GF-D8 (cell line): ENCODE measurements around the gene QKI.
A peak's percentile ranks its signal among the peaks of the same experiment; 100 is the strongest.
"Not testable (repeated sequence)": the region's sequence is repeated elsewhere in the genome, so short reads cannot be mapped to it uniquely, and the experiment has no call there.

Experiments
- DNase-seq: peaks from one replicate; lab custom pipeline; 2025; lab: John Stamatoyannopoulos, UW

Gene QKI

DNA sequence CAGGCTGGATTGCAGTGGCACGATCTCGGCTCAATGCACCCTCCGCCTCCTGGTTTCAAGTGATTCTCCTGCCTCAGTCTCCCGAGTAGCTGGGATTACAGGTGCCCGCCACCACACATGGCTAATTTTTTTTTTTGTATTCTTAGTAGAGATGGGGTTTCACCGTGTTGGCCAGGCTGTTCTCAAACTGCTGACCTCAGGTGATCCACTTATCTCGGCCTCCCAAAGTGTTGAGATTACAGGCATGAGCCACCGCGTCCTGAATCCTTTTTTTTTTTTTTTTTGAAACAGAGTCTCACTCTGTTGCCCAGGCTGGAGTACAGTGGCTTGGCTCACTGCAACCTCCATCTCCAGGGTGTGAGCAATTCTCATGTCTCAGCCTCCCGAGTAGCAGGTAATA, 24.9 kb downstream of the QKI start:
- not testable (repeated sequence) for DNase-seq

DNA sequence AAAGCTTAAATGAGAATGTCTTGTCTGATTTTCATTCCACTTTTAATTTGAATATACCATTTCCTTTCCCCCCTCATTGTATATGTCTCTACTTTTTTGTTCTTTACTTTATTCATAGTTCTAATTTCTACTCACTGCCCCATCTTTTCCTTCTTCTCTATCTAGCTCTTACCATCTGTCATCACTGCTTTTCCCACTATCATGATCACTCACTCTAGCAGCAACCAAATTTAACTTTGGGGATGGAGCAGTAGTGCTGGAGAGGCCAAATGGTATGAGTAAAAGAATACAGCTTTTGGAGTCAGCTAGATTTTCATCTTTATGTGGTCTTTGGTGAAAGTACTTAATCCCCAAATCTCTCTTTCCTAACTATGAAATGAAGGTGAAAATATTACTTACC, 25.5 kb downstream of the QKI start:
- DNase-seq: no peak

- DNase-seq: no peak
Observed at GRCh38 chr6:163442336-163442735, 27.8 kb downstream of the QKI start.

DNA sequence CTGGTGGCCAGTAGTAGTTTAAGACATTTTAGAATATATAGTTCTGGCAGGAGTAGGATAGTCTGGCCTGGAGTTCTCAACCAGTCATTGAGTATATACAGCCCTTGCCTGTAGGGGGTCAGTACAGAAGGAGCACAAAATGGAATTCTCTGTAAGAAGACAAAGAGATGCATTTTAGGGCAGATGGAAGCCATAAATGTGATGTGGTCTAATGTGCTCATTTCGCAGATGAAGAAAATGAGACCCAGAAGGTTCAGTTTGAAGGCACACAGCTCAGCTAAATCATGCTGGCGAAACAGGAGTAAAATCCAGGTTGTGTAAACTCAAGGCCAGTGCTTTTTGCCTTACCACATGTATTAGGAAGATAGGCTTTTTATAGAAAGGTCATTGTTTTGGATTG, 29.6 kb downstream of the QKI start:
- no peak for DNase-seq

DNA sequence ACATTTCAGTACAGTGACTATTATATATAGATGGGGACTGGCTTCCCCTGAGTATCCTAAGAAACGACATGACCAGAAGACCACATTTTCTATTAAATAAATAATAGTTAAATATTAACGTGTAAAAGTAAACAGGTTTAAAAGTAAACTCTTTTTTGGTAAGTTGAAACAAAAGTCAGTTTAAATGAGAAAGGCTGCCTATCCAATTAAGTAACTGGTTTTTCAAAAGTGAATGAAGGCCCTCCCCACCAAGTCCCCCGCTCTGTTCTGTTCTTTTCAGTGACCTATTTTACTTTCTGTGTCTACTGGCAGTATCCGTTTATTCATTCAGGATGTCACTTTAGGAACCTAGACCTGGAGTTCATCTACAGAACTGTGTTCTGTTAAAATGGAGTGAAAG, 32.0 kb downstream of the QKI start:
- no peak for DNase-seq

- no peak for DNase-seq
Observed at GRCh38 chr6:163449076-163449475, 34.6 kb downstream of the QKI start.

GRCh38 chr6:163454425-163454824, 39.9 kb downstream of the QKI start:
- DNase-seq: no peak

DNA sequence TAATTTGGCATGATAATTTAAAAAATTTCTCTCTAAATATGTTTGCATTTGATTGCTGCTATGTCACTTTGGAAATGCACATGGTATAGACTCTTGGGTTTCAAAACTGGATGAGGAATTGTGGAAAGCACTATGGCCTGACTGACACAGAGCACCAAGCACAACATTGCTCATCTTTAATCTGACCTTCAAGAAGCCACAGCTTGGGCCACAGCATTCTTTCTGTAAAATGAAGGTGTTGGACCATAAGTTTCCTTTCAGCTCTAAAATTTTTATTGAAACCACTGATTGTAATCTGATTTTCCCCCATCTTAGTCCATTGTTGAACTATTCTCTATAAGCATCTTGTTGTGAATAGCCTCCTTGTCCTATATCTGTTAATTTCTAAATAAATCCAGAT, 41.0 kb downstream of the QKI start:
- DNase-seq: no peak

DNA sequence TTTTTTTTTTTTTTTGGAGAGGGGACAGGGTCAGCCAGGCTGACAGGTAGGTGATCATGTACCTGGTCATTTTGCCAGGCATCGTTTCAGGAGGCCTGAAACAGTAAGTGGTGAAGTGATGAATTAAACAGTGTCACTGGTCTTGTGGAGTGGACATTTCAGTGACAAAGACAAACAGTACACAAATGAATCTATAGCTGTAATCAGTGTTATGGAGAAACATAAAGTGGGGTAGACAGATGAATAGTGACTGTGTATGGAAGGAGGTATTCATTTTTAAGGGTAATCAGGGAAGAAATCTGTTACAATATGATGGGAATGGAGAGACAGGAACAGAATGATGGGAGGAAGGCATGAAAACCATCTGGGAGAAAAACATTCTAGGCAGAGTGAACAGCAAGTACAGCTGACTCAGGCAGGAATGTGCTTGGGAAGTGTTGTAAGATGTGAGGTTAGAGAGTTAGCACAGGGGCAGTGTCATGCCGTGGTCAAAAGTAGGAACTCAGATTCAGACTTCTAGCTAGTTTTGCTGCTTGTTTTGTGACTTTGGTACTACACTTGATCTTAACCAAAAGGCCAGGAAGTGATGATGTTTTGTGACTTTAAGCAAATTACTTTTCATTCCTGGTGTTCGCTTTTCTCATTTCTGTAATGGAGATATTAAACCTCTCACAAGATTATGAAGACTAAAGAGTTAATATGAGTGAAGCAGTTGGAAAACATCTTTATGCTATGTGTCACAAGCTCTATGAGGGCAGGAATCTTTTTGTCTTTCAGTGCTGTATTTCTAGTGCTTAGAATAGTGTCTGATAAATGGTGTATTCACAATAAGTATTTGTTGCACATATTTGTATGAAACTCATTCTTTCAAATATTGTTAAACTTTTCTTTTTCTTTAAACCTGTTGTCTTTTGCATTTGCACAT, 43.4 kb downstream of the QKI start:
- peak; percentile 59 for DNase-seq

DNA sequence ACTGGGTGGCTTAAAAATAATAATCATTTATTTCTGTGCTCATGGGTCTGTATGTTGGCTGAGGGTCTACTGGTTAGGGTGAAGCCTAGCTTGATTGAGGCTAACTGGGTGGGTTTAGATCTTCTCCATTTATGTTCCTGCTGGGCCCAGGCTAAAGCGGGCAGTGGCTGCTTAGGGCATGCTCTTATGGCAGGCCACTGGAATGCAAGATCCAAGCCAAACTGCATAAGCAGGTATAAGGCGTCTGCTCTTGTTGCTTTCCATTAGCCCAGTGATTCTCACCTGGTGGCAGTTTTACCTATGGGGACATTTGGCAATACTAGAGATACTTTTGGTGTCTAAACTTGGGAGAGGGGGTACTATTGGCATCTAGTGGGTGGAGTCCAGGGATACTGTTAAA, 44.5 kb downstream of the QKI start:
- no peak for DNase-seq

- DNase-seq: no peak
Observed at GRCh38 chr6:163459536-163459935, 45.0 kb downstream of the QKI start.

DNA sequence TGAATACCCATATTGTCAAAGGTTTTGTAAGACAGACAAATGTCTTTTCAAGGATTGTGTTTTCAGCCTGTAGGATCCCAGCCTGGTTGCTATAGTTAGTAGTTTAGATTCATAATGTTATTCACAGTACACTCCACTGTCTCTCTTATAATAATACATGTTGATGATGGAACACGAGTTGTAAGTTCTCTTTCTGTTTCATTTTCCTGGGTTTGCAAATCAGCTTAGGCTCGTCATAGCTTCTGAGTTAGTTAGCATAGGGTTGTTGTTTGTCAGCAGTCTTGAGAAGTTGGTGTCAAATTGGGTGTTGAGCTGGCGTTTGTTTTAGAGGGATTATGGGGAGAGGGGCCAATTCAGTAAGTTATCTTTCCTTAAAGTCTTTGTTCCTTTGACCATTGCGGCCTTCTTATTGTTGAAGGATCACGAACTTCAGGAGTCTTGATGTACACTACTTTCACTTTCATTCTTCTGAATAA, 45.8 kb downstream of the QKI start:
- DNase-seq: no peak

DNA sequence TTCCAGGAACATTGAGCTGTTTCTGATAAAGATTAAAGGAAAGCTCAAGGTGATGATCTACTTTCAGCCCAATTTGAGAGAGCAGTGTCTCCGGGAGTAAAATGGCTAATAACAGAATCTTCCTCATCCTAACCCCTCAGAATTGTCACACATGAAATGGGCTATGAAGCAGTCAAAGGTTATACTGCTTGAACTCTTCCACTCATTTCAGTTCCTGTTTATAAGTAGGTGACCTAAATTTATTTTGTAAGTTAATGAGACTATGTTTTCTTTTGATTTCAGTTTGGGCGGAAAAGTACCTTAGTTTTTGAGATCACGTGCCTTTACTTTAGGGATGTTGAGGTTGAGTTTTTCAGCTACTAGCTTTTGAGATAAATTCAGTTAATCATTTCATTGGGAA, 47.2 kb downstream of the QKI start:
- no peak for DNase-seq

DNA sequence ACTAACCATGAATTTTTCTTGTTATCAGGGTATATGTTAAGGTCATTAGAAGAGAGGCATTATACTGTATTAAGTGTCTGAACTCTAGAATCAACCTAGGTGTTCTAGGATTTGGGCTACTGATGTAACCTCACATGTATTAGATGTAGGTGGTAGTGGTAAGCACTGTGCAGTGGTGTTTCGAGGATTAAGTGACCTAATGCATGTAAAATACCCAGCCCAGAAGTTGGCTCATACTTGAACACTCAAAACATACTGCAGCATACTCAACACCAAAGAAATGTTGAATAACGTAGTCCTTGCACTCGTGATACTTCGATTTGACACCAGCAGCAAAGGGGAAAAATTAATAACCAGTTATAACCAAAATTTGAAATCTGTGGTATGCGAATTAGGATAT, 48.7 kb downstream of the QKI start:
- no peak for DNase-seq

DNA sequence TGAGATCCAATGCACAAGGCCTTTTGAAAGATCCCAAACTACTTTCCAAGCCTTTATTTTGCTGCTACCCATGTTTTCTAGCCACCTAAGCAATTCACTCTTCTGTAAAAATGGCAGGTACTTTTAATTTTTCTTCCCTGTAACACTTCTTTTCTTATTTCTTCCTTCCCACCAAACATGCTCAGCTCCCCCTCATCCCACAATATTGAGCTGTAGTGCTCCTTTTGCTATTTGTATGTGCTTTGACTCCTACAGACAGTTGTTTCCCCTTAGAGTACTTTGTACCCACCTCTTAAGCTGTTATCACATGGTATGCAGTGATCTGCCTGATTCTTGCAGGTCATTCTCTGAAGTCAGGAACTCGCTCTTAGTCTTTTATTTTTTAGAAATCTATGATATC, 49.3 kb downstream of the QKI start:
- DNase-seq: no peak

DNA sequence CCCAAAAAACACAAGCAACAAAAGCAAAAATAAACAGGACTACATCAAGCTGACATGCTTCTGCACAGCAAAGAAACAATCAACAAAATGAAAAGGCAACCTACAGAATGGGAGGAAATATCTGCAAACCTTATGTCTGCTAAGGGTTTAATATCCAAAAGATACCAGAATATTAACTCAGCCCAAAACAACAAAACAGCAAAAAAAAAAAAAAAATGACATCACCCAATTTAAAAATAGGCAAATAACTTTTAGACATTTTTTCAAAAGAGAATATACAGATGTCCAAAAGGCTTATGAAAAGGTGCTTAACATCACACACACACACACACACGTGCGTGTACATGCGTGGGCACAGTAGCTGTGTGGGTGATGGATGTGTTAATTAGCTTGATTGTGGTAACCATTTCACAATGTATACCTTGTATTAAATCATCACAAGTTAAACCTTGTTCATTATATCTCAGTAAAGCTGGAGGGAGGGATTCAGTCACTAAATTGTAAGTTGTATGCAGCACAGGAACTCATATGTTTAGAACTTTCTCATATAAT, 52.4 kb downstream of the QKI start:
- DNase-seq: no peak

GRCh38 chr6:163468738-163469137, 54.2 kb downstream of the QKI start:
- no peak for DNase-seq

DNA sequence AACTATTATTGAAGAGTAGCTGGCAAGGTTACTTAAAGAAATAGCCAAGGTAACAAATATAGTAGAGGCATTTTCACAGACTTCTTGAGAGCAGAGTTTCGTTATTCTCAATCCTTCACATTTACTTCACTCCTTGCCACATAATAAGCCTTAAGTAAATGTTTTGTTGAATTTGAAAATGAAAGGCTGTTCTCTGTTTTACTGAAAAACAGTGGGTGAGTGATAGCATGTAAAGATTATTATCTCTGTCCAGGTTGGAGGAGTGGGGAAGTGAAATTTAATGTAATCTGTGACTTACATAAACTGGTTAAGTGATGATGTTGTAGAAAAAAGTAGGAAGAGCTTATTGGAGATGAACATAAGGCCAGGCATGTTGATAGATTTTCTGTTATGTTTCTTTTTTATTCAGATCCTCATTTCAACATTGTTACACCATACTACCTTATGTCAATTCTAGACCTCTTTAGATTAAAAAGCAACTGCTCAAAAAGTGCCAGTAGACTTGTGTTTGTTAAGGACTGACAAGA, 55.0 kb downstream of the QKI start:
- no peak for DNase-seq

- DNase-seq: no peak
Observed at GRCh38 chr6:163470611-163471010, 56.1 kb downstream of the QKI start.

- DNase-seq: no peak
Observed at GRCh38 chr6:163474581-163474980, 60.1 kb downstream of the QKI start.

DNA sequence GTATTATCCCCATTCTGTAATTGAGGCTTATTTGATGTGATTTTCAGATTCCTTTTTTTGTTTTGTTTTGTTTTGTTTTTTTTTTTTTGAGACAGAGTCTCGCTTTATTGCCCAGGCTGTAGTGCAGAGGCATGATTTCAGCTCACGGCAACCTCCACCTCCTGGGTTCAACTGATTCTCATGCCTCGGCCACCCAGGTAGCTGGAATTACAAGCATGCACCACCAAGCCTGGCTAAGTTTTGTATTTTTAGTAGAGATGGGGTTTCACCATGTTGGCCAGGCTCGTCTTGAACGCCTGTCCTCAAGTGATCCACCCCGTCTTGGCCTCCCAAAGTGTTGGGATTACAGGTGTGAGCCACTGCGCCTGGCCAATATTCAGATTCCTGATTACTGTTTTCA, 62.4 kb downstream of the QKI start:
- DNase-seq: not testable (repeated sequence)

DNA sequence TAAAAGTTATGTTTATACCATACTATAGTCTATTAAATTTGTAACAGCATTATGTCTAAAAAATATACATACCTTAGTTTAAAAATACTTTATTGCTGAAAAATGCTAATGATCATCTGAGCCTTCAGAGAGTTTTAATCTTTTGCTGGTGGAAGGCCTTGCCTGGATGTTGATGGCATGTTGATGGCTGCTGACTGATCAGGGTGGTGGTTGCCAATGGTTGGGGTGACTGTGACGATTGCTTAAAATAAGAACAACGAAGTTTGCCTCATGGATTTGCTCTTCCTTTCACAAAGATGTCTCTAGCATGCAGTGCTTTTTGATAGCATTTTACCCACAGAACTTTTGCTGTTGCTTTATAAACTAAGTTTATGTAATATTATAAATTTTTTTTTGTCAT, 68.6 kb downstream of the QKI start:
- no peak for DNase-seq

GRCh38 chr6:163485388-163485851, 70.9 kb downstream of the QKI start:
- DNase-seq: no peak
